HG03442 (cell line): Measurements from ENCODE around the gene IGSF22.
A peak's percentile ranks its signal among the peaks of the same experiment; 100 is the strongest.

Experiments used
- ATAC-seq: cut with Tn5 transposase; IDR thresholded peaks from one replicate; pipeline ENCODE4 v1.9.1; 2021; ENCODE audit warnings: mild to moderate bottlenecking, moderate library complexity; ENCODE audit not compliant: unreplicated experiment

The IGSF22 gene

DNA sequence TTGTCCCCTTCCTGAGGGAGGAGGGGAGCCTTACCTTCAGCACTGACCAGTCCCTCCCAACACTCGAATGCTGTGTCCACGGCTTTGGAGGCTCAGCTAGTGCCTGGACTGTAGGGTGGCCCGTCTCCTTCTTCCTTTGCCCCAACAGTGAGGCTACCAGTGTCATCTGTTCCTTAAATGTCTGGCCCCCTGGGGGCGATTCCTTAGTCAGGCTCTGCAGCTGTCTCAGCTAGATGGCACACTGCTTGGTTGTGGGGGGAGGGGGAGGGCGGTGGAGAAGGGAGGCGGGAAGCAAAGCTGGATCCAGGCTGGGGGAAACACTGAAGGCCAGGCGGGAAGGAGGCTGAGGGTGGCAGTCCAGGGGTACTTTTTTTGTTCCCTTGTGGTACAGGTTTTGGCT lies at the start of gene IGSF22:
TSS of gene IGSF22 (minus strand) at position 149 of the 400 bp plus-strand sequence. CDS start 1,952 bp downstream, outside the sequence.
- ATAC-seq = no peak

- ATAC-seq = no peak
These were observed 48.8 kb upstream of the IGSF22 start for GRCh38 chr11:18774801-18775200.

- no peak for ATAC-seq
These were observed 47.7 kb upstream of the IGSF22 start for GRCh38 chr11:18773681-18774080.

DNA sequence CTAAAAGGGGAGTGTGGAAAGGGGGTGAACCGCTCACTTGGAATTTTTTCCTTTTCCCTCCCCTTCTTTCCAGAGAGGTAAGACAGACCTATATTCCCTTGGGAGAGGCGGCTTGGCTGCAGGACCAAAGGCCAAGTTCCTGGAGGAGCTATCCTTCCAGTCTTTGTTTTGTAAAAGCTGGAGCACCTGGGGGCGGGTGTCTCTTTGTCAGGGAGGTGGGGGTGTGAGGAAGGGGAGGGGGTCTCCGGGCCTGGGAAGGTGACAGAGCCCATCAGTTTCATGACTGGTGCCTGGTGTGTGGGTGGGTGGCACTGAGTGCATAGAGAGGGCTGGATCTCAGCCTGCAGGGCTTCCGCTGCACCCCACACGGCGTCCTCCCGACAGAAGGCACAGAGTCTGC lies 47.1 kb upstream of the IGSF22 start:
- ATAC-seq = no peak

DNA sequence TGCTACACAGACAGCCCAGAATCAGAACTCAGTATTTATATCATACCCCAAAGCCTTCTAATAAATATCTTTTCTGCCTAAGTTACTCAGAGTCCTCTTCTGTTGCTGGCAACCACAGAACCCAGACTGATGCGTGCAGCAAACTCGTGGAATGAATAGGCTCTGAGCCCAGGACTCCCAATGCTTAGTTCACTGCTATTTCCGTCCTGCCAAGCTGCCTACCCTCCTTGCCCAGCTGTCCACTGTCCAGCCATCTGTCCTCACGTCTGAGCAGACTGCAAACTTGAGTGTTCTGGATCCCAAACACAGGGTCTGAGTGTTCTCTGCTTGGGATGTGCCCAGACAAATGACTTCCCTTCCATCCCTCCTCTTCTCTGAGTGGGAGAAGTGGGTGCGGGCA lies 46.2 kb upstream of the IGSF22 start:
- no peak for ATAC-seq

DNA sequence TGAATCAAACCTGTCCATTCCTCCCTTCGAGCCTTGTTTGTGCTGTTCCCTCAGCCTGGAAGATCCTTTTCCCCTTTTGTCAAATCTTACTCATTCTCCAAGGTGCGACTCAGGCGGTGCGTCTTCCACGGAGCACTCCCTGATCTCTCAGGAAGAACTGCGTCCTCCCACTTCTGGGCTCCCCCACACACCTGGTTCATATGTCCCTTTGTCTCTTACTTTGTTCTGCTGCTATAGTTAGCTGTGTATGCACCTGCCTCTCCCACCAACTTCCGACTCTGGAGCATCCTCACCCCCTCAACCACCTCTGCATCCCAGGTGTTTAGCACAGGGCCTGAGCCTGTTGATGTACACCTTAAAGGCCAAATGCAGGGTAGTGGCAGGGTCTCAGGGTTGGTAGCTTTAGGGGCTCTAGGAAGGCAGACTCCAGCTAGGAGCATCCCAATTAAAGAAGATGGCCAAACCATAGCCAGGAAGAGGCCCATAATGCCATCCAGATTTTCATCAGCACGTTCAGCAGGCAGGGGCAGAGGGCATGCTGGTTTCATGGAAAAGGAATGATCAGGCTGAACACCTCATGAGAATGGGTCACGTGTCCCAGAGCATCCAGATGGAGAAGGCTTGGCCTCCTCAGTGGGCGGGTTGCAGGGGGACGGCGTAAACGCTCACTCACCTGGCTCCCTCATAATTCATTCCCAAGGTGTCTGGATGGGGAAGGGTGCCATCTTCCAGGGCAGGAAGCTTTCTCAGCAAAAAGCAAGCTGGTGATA lies 45.5 kb upstream of the IGSF22 start:
- no peak for ATAC-seq

DNA sequence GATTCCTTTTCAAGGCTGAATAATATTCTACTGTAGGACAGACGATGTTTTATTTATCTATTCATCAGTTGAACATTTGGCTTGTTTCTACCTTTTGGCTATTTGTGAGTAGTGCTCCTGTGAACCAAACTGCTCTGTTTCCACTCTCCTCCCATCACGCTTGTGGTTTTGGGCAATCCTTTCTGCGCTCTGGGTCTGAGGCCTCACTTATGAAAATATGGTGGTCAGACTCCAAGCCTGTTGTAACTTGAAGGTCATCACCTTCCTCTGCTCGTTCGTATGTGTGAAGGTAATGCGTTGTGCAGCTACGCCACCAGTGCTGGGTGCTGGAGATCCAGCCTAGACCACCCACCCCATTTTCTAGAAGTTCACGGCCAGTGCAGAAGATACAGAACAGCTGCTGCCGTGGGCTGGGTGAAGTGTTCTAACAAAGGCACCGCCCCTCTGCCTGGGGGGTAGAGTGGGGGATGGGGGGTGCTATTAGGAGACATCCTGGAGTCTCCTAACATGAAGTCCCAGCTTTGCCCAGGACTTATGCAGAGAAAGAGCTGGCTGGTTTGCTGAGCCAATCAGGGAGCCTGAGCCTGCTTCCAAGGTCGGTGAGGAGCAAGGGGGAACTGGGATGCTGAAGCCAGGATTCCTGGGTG lies 44.6 kb upstream of the IGSF22 start:
- no peak for ATAC-seq

GRCh38 chr11:18769802-18770456 lies 43.9 kb upstream of the IGSF22 start:
- peak; percentile 41 for ATAC-seq

DNA sequence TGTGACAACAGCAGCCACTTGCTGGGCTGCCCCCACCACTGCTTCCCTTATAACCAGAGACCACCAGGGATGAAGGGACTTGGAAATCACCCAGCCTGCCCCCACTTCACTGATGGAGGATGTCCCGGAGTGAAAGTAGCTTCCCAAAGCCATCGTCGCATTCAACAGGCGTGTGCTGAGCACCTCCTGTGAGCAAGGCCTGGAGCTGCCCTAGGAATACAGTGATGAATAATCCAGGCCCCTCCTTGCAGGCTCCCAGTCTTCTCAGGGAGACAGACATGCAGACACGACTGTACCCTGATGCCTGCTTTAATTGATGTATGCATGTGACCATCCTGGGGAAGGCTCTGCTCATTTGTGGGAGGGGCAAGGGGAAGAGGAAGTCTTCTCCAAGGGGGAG lies 43.0 kb upstream of the IGSF22 start:
- ATAC-seq = no peak

DNA sequence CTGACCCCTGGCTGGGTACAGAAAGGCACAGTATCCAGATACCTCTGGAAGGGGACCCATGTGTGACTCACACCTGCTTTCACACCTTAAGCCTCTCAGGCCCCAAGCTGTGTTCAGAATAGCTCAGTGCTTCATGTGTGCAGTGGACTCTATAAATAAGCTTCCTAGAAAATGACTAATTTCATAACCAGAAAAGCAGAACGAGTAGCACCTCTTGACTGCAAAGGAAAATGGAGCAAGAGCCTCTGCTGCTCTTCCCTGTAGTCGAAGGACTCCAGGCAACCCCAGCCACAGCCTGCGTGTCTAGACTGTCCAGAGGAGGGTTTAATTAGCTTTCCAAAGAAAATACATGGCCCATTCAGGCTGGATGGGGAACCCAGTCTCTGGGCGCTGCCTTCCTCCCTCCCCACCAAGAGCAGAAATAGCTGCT lies 42.5 kb upstream of the IGSF22 start:
- peak; percentile 88 for ATAC-seq

- no peak for ATAC-seq
These were observed 40.0 kb upstream of the IGSF22 start for GRCh38 chr11:18766015-18766414.

DNA sequence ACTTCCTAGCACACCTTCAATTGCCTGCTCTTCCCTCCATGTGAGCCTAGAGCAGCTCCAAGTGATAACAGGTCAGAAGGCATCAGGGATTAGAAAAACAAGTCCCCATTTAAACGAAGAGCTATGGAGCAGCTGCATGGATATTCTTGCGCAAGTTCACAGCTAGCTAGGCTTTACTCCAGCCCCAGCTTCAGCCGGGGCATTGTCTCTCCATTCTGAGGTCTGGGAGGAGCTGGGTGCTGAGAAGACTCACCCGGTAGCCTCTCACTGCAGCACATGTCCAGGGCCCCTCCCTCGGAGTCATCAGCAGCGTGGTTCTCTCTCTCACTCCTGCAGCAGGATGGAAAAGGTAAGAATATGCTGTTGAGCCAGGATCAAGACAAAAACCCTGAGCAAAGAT lies 39.6 kb upstream of the IGSF22 start:
- no peak for ATAC-seq

DNA sequence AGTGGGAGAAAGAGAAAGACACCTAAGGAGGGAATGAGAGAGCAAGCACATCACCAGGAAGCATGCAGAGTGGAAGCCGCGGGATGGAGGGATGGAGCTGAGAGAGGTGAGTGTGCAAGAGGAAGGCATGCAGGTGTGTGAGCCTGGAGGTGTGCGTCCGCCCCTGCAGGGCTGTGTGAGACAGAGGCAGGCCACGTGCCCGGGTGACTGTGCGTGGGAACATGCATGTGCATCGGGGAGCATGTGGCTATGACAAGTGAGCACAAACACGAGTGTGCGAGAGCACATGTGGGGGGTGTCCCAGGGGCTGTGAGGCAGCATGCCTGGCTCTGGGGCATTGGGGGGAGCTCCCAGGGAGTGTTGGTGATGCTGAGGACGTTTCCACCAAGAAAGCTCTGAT lies 35.8 kb upstream of the IGSF22 start:
- no peak for ATAC-seq

DNA sequence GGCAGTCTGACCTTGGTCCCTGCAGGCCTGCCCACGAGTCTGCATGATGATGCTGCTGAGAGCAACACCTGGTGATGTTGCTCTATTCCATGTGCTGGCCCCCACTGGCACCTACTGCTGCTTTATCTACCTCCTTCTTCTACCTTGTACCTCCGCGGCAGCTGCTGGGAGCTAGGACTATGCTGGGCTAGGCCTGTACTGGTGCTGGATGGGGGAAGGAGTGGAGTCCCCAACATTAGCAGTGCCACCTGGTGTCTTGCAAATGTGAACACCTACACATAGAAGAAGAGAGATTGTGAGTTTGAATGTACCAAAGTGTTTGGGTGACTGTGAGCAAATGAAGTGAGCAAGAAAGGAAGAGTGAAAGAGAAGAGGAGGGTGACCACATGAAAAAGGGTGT lies 35.2 kb upstream of the IGSF22 start:
- no peak for ATAC-seq

GRCh38 chr11:18757811-18758210 lies 31.8 kb upstream of the IGSF22 start:
- ATAC-seq = no peak

DNA sequence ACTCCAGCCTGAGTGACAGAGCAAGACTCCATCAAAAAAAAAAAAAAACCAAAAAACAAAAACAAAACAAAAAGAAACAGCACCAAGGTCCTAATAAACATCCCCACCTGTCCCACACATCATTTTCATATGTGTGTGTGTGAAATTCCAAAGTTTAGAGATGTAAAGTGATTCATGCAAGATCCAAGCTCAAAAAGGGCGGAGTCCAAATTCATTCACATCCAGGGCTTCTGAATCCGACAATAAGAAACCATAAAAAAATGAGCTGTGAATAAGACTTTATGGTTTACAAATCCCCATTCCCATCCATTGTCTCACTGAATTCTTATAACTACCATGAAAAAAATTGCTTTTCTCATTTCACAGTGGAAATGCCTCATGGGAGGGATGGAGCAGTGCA lies 30.9 kb upstream of the IGSF22 start:
- no peak for ATAC-seq

DNA sequence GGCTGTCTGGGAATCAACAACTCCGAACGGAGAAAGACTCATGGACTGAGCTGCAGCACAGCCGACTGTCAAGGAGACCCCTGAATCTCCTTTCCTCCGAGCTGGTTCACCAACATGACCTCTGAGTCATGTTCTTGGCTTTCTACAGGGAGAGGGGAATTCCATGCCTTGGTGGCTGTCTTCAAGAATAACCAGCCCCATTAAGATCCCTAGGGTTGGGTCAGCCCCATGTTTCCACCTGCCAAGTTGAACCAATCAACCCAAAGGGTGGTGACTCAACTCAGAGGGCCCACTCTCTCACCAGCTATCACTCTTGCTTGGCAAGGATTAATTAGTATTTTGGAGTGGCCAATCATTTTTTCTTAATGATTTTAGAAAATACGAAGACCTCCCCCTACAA lies 28.3 kb upstream of the IGSF22 start:
- no peak for ATAC-seq

DNA sequence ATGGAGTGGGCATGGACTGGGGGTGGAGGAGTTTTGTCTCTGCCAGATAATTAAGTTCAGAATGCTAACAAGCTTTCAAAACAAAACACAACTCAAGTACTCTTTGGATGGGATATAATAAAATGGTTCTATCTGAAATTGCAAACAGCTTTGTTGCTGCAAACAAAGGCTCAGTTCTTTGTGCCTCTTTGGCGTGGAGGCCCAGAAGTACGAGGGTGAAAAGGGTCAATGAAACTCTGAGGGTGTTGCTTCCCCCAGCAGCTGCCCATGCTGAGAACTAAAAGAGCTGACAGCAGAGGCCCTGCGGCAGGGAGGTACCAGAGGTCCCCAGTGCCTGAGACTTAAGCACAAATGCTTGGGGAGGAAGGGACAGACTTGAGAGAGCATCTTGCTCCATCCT lies 26.5 kb upstream of the IGSF22 start:
- ATAC-seq = no peak

DNA sequence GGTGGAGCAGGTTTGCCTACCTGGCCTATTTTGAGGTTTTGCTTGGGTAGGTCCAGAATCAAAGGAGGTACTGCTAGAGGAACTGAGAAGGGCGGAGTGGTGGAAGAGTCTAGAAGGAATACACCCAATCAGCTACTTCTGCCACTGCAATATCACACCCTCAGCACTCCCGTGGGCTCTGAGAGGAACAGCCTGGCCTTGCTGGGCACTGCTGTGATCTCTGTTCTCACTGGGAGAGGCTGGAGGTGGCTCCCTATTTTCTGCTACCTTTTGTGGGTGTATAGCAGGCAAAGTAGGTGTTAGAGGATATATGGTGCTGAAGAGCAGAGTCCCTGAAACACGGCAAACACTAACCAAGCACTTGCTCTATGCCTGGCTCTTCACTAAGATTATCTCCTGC lies 25.0 kb upstream of the IGSF22 start:
- no peak for ATAC-seq

DNA sequence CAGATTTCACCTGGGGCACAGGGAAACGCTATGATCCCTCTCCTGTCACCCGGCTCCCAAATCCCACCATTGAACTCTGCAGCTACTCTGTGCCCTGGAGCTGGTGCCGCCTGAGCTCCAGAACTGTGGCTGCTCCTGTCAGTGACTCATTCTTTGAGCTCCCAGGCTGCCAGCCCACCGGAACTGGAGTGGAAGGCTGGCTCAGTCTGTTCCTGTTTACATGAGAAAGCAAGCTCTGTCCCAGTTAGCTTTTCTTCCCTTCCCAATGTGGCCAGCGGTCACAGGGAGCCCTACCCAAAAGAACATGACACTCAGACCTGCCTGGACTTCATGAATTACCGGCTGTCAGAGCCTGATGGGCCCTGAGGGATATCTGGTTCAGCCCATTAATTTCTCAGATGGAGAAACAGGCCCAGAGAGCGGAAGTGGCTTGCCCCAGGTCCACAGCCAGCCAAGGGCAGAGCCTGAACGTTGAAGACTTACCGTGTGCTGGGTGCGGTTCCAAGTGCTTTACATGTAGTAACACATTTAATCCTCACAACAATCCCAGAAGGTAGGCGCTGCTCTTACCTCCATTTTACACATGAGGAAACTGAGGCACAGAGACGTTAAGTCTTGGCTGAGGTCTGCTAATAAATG lies 23.8 kb upstream of the IGSF22 start:
- ATAC-seq = no peak

GRCh38 chr11:18748766-18749365 lies 22.9 kb upstream of the IGSF22 start:
- no peak for ATAC-seq
